WI38 (cell line): ENCODE data around the gene CCDC121.
A peak's percentile ranks its signal among the peaks of the same experiment; 100 is the strongest.

ENCODE experiments used
- H3K4me3 ChIP-seq: 2 replicates; pipeline ENCODE4 v1.5.1; 2011; ENCODE audit warnings: low read depth, mild to moderate bottlenecking, control low read depth, low read length
- CTCF ChIP-seq: IDR thresholded peaks from 2 replicates; pipeline ENCODE4 v1.5.1; 2012; ENCODE audit warnings: low read depth, mild to moderate bottlenecking, control low read depth, low read length

CCDC121 gene

GRCh38 chr2:27663285-27664153 lies 34.7 kb upstream of the CCDC121 start, which contains the start of the genes SLC4A1AP and SUPT7L:
Gene SLC4A1AP, plus strand, starts transcription at chr2:27663889. Its CDS starts 26 bp downstream, at chr2:27663915.
Gene SUPT7L, minus strand, starts transcription at chr2:27663614. Its CDS starts 1,422 bp downstream, at chr2:27662192.
- peak within 1 kb of the TSS; percentile 96 for H3K4me3 ChIP-seq
- no peak for TF ChIP-seq CTCF

- H3K4me3 ChIP-seq: no peak overlapping the region
- no peak for TF ChIP-seq CTCF
Observed at GRCh38 chr2:27661371-27661770, 32.6 kb upstream of the CCDC121 start.

- no peak overlapping the region for H3K4me3 ChIP-seq
- no peak for TF ChIP-seq CTCF
Observed at GRCh38 chr2:27655155-27655951, 26.5 kb upstream of the CCDC121 start.

- H3K4me3 ChIP-seq: no peak overlapping the region
Observed at GRCh38 chr2:27653397-27653796, 24.6 kb upstream of the CCDC121 start.

GRCh38 chr2:27652790-27653189 lies 24.0 kb upstream of the CCDC121 start:
- TF ChIP-seq CTCF: no peak
- no peak overlapping the region for H3K4me3 ChIP-seq

More at GRCh38 chr2:27653397-27653796, 24.6 kb upstream of the CCDC121 start:
- no peak for TF ChIP-seq CTCF

- no peak for TF ChIP-seq CTCF
- no peak overlapping the region for H3K4me3 ChIP-seq
Observed at GRCh38 chr2:27652341-27652740, 23.5 kb upstream of the CCDC121 start.

GRCh38 chr2:27651056-27651455 lies 22.2 kb upstream of the CCDC121 start:
- TF ChIP-seq CTCF: no peak
- no peak overlapping the region for H3K4me3 ChIP-seq
